Measurements from ENCODE around the gene SIM2.

DNA sequence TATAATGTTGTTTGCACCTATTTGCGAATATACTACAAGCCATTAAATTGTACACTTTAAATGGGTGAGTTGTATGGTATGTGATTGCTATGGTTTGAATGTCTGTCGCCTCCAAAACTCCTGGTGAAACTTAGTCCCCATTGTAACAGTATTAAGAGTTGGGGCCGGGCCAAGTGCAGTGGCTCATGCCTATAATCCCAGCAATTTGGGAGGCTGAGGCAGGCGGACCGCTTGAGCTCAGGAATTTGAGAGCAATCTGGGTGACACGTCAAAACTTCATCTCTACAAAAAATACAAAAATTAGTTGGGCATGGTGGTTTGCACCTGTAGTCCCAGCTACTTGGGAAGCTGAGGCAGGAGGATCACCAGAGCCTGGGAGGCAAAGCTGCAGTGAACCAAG, 12.0 kb upstream of the SIM2 start:
- TF ChIP-seq, protein P1, sequence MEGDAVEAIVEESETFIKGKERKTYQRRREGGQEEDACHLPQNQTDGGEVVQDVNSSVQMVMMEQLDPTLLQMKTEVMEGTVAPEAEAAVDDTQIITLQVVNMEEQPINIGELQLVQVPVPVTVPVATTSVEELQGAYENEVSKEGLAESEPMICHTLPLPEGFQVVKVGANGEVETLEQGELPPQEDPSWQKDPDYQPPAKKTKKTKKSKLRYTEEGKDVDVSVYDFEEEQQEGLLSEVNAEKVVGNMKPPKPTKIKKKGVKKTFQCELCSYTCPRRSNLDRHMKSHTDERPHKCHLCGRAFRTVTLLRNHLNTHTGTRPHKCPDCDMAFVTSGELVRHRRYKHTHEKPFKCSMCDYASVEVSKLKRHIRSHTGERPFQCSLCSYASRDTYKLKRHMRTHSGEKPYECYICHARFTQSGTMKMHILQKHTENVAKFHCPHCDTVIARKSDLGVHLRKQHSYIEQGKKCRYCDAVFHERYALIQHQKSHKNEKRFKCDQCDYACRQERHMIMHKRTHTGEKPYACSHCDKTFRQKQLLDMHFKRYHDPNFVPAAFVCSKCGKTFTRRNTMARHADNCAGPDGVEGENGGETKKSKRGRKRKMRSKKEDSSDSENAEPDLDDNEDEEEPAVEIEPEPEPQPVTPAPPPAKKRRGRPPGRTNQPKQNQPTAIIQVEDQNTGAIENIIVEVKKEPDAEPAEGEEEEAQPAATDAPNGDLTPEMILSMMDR (IDR thresholded peaks at IDR 0.05) = no peak
- no peak for TF ChIP-seq ZFX (IDR thresholded peaks at IDR 0.05; ENCODE audit: borderline replicate concordance)
